Endothelial cell (in vitro differentiated cells): ENCODE data around the gene PTDSS2. TPM values are rescaled to one million over a fixed set of nuclear protein-coding genes. Genes with fewer than 3 reads are reported as not detected.

ENCODE experiments used
- DNase-seq: peaks from one replicate; pipeline ENCODE4 v3.0.0; 2021; ENCODE audit warnings: low spot score
- H3K27ac Mint-ChIP-seq: one replicate; pipeline ENCODE4 v1.8.0; 2021; ENCODE audit warnings: mixed read lengths, inconsistent platforms; ENCODE audit not compliant: unreplicated experiment
- H3K27me3 Mint-ChIP-seq: one replicate; pipeline ENCODE4 v1.8.0; 2021; ENCODE audit warnings: mild to moderate bottlenecking, moderate library complexity, mixed read lengths, inconsistent platforms; ENCODE audit not compliant: unreplicated experiment
- H3K36me3 Mint-ChIP-seq: one replicate; pipeline ENCODE4 v1.8.0; 2021; ENCODE audit warnings: mild to moderate bottlenecking, low read depth, mixed read lengths, inconsistent platforms; ENCODE audit not compliant: unreplicated experiment
- H3K4me1 Mint-ChIP-seq: one replicate; pipeline ENCODE4 v1.8.0; 2021; ENCODE audit warnings: mild to moderate bottlenecking, mixed read lengths, inconsistent platforms; ENCODE audit not compliant: unreplicated experiment
- H3K4me3 Mint-ChIP-seq: one replicate; pipeline ENCODE4 v1.8.0; 2021; ENCODE audit warnings: mild to moderate bottlenecking, mixed read lengths, inconsistent platforms; ENCODE audit not compliant: unreplicated experiment
- H3K9me3 Mint-ChIP-seq: one replicate; pipeline ENCODE4 v1.8.0; 2021; ENCODE audit warnings: mixed read lengths, inconsistent platforms; ENCODE audit not compliant: unreplicated experiment
- CTCF ChIP-seq: fragments of 200-600 bp; sonication (generic); IDR thresholded peaks from one replicate; pipeline ENCODE4 v1.5.0; 2021; ENCODE audit warnings: antibody characterized with exemption; ENCODE audit not compliant: unreplicated experiment
- total RNA-seq: library from RNA; stranded (reverse); fragmentation: NEBNext Ultra II Directional; extraction: Animal tissue kit (Norgen Biotek cat#: 25700); gene quantifications from one replicate; pipeline ENCODE4 v1.2.1, GENCODE V29; 2021; ENCODE audit not compliant: unreplicated experiment

The PTDSS2 gene
- total RNA-seq, 1 donor from 2014 or later = 46.4 TPM

GRCh38 chr11:441043-441417, 9.0 kb upstream of the PTDSS2 start:
- Mint-ChIP-seq H3K27me3 (peaks cover 15% of the 10 kb centered on the region), H3K4me3 (no peak overlapping the region), H3K4me1 (no peaks in the 10 kb centered on the region), H3K9me3 (peaks cover 4% of the 10 kb centered on the region), H3K27ac (no peak overlapping the region), H3K36me3 (peaks cover 3% of the 10 kb centered on the region)
- no peak for TF ChIP-seq CTCF
- no peak for DNase-seq

- H3K27ac Mint-ChIP-seq = no peak within 1 kb of the TSS
- H3K4me3 Mint-ChIP-seq = no peak within 1 kb of the TSS
- H3K9me3 Mint-ChIP-seq = peaks cover 4% of the 10 kb centered on the region
- H3K4me1 Mint-ChIP-seq = no peaks in the 10 kb centered on the region
- peaks cover 11% of the 10 kb centered on the region for H3K27me3 Mint-ChIP-seq
- no peak for TF ChIP-seq CTCF
- DNase-seq = no peak
- H3K36me3 Mint-ChIP-seq = peaks cover 3% of the 10 kb centered on the region
These were observed 8.4 kb upstream of the PTDSS2 start, which contains the start of gene ANO9 for GRCh38 chr11:441418-442274. Gene ANO9 (minus strand): TSS chr11:442011. CDS start chr11:441926, 85 bp downstream.

- no peak overlapping the region for H3K4me3 Mint-ChIP-seq
- TF ChIP-seq CTCF = no peak
- H3K36me3 Mint-ChIP-seq = no peaks in the 10 kb centered on the region
- peaks cover 9% of the 10 kb centered on the region for H3K27me3 Mint-ChIP-seq
- no peaks in the 10 kb centered on the region for H3K9me3 Mint-ChIP-seq
- H3K4me1 Mint-ChIP-seq = no peaks in the 10 kb centered on the region
- no peak for DNase-seq
- no peak overlapping the region for H3K27ac Mint-ChIP-seq
These were observed 7.4 kb upstream of the PTDSS2 start for GRCh38 chr11:442611-443081.

- H3K9me3 Mint-ChIP-seq = no peaks in the 10 kb centered on the region
- H3K4me3 Mint-ChIP-seq = no peak overlapping the region
- peaks cover 6% of the 10 kb centered on the region for H3K27me3 Mint-ChIP-seq
- H3K27ac Mint-ChIP-seq = no peak overlapping the region
- H3K4me1 Mint-ChIP-seq = peaks cover 1% of the 10 kb centered on the region
- DNase-seq = no peak
- no peaks in the 10 kb centered on the region for H3K36me3 Mint-ChIP-seq
- TF ChIP-seq CTCF = no peak
These were observed 6.4 kb upstream of the PTDSS2 start for GRCh38 chr11:443542-444199.
